Ascending aorta (tissue), 2 donors: Measurements from ENCODE around the gene PACRG. TPM values are rescaled to one million over a fixed set of nuclear protein-coding genes. Genes with fewer than 3 reads are reported as not detected.
"Not testable (repeated sequence)": the region's sequence is repeated elsewhere in the genome, so short reads cannot be mapped to it uniquely, and the experiment has no call there.

Experiments
- DNase-seq, 2 donors: peaks; one replicate each; pipeline ENCODE4 v3.0.0-alpha.2; 2019; ENCODE audit warnings: low spot score in 2 of 2
- H3K27ac ChIP-seq, 2 donors: fragments of 200-600 bp; sonication (generic); one replicate each; pipeline ENCODE4 v1.5.1; 2016 to 2017; ENCODE audit warnings: mild to moderate bottlenecking in 1 of 2
- H3K27me3 ChIP-seq: fragments of 200-600 bp; sonication (generic); one replicate; pipeline ENCODE4 v1.5.1; 2017
- H3K36me3 ChIP-seq, 2 donors: fragments of 200-600 bp; sonication (generic); one replicate each; pipeline ENCODE4 v1.5.1; 2016
- H3K4me1 ChIP-seq, 2 donors: fragments of 200-600 bp; sonication (generic); one replicate each; pipeline ENCODE4 v1.5.1; 2016 to 2017; ENCODE audit warnings: mild to moderate bottlenecking in 1 of 2
- H3K4me3 ChIP-seq, 2 donors: fragments of 200-600 bp; sonication (generic); one replicate each; pipeline ENCODE4 v1.5.1; 2016 to 2017; ENCODE audit warnings: mild to moderate bottlenecking in 1 of 2
- H3K9me3 ChIP-seq, 2 donors: fragments of 200-600 bp; sonication (generic); one replicate each; pipeline ENCODE4 v1.5.1; 2016
- intact Hi-C: fragments of 100-400 bp; cut with DNase I; formaldehyde crosslinking; loops from one replicate; pipeline ENCODE4 v1.15.1; 2023
- total RNA-seq: library from RNA; depleted of rRNA; stranded (reverse); fragments of >200 nt; gene quantifications from one replicate; pipeline ENCODE4 v1.1.0, GENCODE V29; 2016
- TF ChIP-seq, protein P1 (sequence below), 3 experiments: fragments of 200-600 bp in 2 of 3; fragments of 450-650 bp in 1 of 3; sonication (generic) in 2 of 3; IDR thresholded peaks; one replicate each; pipeline ENCODE4 v1.5.1; 2016 to 2019; ENCODE audit warnings: antibody characterized with exemption in 3 of 3, mild to moderate bottlenecking in 1 of 3, moderate library complexity in 1 of 3

The PACRG gene
- total RNA-seq, 1 donor from 2014 or later = not detected

- Histone ChIP-seq H3K9me3 (no peaks in the 10 kb centered on the region), H3K4me3 (no peak overlapping the region), H3K4me1 (no peaks in the 10 kb centered on the region), H3K27me3 (no peaks in the 10 kb centered on the region), H3K27ac (no peak overlapping the region), H3K36me3 (no peaks in the 10 kb centered on the region)
- intact Hi-C loops = no loop called here
- TF ChIP-seq, protein P1, sequence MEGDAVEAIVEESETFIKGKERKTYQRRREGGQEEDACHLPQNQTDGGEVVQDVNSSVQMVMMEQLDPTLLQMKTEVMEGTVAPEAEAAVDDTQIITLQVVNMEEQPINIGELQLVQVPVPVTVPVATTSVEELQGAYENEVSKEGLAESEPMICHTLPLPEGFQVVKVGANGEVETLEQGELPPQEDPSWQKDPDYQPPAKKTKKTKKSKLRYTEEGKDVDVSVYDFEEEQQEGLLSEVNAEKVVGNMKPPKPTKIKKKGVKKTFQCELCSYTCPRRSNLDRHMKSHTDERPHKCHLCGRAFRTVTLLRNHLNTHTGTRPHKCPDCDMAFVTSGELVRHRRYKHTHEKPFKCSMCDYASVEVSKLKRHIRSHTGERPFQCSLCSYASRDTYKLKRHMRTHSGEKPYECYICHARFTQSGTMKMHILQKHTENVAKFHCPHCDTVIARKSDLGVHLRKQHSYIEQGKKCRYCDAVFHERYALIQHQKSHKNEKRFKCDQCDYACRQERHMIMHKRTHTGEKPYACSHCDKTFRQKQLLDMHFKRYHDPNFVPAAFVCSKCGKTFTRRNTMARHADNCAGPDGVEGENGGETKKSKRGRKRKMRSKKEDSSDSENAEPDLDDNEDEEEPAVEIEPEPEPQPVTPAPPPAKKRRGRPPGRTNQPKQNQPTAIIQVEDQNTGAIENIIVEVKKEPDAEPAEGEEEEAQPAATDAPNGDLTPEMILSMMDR (IDR thresholded peaks at IDR 0.05) = no peak
- no peak for DNase-seq
Observed at GRCh38 chr6:162973980-162974379, 246.2 kb downstream of the PACRG start.

- H3K27me3 ChIP-seq = no peaks in the 10 kb centered on the region
- H3K4me3 ChIP-seq = no peak overlapping the region
- TF ChIP-seq, protein P1 (IDR thresholded peaks at IDR 0.05) = no peak
- intact Hi-C loops = no loop called here
- no peak for DNase-seq
- no peaks in the 10 kb centered on the region for H3K4me1 ChIP-seq
- no peaks in the 10 kb centered on the region for H3K9me3 ChIP-seq
- H3K36me3 ChIP-seq = no peaks in the 10 kb centered on the region
- H3K27ac ChIP-seq = no peak overlapping the region
Observed at GRCh38 chr6:162974685-162975084, 246.9 kb downstream of the PACRG start.

DNA sequence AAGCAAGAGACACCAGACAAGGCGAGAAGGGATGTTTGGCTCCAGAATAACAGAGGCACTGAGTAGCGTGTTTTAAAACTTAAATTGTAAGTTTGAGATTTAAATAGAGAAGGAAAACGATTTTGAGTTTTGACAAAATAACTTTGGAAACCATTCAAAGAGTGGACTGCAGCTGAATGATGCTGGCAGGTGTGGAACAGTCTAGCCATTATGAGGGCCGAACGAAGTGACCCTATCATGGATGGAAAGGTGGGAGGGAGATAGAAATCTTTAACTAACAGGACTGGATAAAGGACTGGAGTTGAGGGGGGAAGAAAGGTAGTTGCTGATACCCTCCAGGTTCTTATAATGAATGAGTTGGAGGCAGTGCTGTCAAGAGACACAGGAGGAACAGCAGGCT, 248.4 kb downstream of the PACRG start:
- no peak overlapping the region for H3K4me3 ChIP-seq
- H3K4me1 ChIP-seq = no peaks in the 10 kb centered on the region
- H3K36me3 ChIP-seq = no peaks in the 10 kb centered on the region
- H3K27ac ChIP-seq = no peak overlapping the region
- H3K27me3 ChIP-seq = no peaks in the 10 kb centered on the region
- DNase-seq = no peak
- intact Hi-C loops = no loop called here
- H3K9me3 ChIP-seq = no peaks in the 10 kb centered on the region
- TF ChIP-seq, protein P1 (IDR thresholded peaks at IDR 0.05) = no peak

- H3K36me3 ChIP-seq, H3K4me1 ChIP-seq, H3K27ac ChIP-seq, DNase-seq, H3K4me3 ChIP-seq, intact Hi-C loops, H3K27me3 ChIP-seq, H3K9me3 ChIP-seq: not testable (repeated sequence)
Observed at GRCh38 chr6:162983234-162983633, 255.5 kb downstream of the PACRG start.

DNA sequence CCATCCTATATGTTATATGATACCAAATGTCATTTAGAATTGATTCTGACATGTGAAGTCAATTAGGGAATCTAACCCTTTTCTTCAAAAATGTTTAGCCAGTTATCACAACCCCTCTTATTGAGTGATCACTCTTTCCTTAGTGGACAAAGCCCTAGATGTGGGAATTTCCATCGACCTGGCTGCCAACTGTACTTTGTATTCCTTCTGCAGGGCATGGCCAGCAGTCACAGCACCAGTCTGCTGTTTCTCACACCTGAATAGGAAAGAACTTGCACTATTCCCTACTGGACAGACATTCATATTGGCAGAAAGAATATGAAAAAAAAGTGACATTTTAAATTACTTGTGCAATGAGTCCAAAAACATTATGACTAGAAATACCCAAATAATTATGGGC, 271.0 kb downstream of the PACRG start:
- TF ChIP-seq, protein P1 (IDR thresholded peaks at IDR 0.05) = no peak
- no peak overlapping the region for H3K27ac ChIP-seq
- H3K9me3 ChIP-seq = no peaks in the 10 kb centered on the region
- H3K36me3 ChIP-seq = no peaks in the 10 kb centered on the region
- intact Hi-C loops = no loop called here
- no peaks in the 10 kb centered on the region for H3K27me3 ChIP-seq
- no peak overlapping the region for H3K4me3 ChIP-seq
- no peaks in the 10 kb centered on the region for H3K4me1 ChIP-seq
- no peak for DNase-seq

DNA sequence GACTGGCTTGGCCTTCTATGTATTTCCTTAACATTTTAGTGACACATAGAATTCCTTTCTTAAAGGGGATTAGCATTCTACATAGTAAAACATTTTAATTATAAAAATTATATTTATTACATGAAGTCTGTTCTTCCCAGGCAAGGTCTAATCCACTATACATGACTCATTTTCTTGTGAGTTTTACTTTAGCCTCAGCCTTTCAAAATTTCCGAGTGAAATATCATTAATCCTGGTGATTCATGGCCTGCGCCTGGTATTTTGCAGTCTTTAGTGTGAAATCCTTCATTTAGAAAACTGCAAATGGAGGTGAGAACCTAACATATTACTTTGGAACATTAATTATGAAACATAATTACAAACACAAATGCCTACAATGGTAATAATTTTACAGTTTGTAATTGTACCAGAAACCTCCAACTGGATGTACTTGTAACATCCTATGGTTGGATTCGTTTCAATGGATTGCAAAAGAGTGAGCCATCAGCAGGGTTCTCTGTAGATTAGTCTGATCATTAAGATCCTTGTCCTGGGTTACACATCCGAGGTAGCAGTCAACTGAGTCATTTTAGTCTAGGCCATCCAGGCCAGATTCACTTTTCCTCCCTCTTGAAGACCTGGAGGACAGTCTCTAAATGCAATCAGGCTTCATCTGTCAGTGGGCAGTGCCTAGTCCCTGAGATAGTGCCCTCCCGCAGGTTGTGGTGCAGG, 272.0 kb downstream of the PACRG start:
- TF ChIP-seq, protein P1 (IDR thresholded peaks at IDR 0.05) = no peak
- Histone ChIP-seq H3K9me3 (no peaks in the 10 kb centered on the region), H3K4me3 (no peak overlapping the region), H3K4me1 (no peaks in the 10 kb centered on the region), H3K27ac (no peak overlapping the region), H3K27me3 (no peaks in the 10 kb centered on the region), H3K36me3 (no peaks in the 10 kb centered on the region)
- intact Hi-C loops = no loop called here
- DNase-seq = no peak
